Stimulated activated CD4-positive, alpha-beta T cell treated with anti-CD3 and anti-CD28 coated beads, Interleukin-15, amount 100 ng/mL, for 24 hours (primary cell): Measurements from ENCODE around the gene CSNK1D.
A peak's percentile ranks its signal among the peaks of the same experiment; 100 is the strongest.

ENCODE experiments used
- DNase-seq: peaks from one replicate; pipeline ENCODE4 v3.0.0-alpha.2; 2020

CSNK1D gene

GRCh38 chr17:82226809-82227628 is 46.5 kb downstream of the CSNK1D start:
- DNase-seq = no peak

- no peak for DNase-seq
These were observed 47.2 kb downstream of the CSNK1D start for GRCh38 chr17:82226146-82226808.

DNA sequence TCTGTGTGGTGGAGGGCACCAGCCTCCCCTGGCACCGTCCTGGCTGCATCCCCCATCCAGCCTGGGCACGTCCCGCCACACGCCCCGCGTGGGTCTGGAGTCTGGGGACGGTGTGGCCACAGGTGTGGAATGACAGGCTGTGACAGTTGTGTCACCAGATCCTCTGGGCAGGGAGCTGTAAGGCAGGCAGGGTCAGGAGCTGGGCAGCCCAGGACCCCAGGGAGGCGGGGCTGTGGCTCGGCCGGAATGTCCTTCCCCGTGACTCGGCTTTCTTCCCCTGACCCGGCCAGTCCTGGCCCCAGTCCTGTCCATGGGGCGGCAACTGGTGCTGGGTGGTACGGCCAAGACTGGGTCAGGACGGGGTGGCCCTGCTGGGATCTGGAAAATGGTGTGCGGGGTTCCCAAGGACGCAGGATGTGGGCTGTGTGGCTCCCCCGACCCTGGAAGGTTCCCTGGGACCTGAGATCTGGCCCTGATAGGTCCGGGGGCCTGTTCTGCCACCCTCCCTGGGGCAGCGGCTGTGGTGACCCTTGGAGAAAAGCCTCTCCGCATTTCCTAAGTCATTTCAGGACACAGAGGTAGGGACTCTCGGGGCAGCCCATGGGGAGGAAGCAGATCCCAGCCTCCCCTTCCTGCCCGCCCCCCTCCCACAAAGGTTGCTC is 48.0 kb downstream of the CSNK1D start:
- no peak for DNase-seq

GRCh38 chr17:82224666-82225065 is 48.8 kb downstream of the CSNK1D start:
- DNase-seq = no peak

GRCh38 chr17:82223517-82223916 is 50.0 kb downstream of the CSNK1D start:
- DNase-seq = no peak

GRCh38 chr17:82222816-82223215 is 50.7 kb downstream of the CSNK1D start:
- no peak for DNase-seq

DNA sequence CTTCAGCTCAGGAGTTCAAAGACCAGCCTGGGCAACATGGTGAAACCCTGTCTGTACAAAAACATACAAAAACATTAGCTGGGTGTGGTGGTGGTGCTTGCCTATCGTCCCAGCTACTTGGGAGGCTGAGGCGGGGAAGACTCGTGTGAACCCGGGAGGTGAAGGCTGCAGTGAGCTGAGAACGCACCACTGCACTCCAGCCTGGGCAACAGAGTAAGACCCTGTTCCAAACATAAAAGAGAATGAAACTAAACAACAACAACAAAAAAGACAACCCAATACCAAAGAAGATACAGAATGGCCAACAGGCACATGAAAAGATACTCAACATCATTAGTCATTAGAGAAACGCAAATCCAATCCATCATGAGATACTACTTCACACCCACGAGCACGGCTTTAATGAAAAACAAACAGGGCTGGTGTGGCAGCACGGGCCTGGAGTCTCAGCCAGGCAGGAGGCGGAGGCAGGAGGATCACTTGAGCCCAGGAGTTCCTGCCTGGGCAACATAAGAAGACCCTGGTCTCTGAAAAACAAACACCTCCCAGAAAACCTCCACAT is 52.1 kb downstream of the CSNK1D start:
- no peak for DNase-seq

GRCh38 chr17:82219753-82220709 is 53.5 kb downstream of the CSNK1D start:
- DNase-seq = no peak

DNA sequence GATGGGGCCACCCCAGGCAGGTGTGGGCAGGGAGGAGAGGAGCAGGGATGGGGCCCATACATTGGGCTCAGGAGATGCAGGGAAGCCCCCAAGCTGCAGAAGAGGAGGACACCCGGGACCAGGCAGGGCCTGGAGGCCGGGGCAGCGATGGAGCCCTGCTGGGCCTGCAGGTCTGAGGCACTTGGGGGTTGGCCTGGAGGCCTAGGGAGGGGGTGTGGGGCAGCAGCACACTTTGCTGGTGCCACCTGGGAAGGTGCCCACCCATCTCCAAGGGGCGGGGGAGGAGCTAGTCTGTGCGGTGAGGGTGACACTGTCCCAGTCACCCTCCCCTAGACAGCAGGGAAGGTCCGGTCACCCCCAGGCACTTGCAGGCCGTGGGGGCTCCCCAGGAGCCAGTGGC is 54.4 kb downstream of the CSNK1D start:
- no peak for DNase-seq

GRCh38 chr17:82218349-82219075 is 55.0 kb downstream of the CSNK1D start:
- DNase-seq = no peak

DNA sequence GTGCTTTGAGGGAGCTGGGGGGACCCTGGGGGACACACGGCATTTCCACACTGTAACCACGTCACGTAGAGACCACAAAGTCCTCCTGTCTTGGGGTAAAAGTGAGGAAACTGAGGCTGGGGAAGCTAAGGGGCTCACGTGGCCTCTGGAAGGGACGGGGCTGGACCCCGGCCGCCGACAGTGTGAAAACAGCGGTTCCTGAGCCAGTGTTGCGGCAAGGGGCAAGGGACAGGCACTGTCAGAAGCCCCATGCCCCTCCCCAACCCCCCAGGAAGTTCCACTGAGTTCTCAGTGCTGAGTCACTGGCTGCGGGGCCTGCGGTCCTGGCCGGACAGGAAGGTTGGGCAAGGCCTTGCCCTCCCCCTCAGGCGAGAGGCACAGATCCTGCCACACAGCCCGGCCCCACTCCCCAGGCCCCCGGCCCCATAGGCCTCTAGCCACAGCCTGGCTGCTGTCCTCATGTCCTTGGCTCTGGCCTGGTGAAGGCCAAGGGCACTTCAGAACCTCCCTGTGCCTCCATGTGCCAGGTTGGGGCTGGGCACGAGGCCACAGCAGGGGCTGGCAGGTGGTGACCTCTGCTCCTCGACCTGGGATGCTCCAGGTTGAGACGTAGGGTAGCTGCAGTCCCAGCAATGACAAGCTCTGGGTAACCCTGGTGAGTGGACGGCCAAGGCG is 55.8 kb downstream of the CSNK1D start:
- DNase-seq = no peak

GRCh38 chr17:82217120-82217529 is 56.4 kb downstream of the CSNK1D start:
- DNase-seq = no peak

DNA sequence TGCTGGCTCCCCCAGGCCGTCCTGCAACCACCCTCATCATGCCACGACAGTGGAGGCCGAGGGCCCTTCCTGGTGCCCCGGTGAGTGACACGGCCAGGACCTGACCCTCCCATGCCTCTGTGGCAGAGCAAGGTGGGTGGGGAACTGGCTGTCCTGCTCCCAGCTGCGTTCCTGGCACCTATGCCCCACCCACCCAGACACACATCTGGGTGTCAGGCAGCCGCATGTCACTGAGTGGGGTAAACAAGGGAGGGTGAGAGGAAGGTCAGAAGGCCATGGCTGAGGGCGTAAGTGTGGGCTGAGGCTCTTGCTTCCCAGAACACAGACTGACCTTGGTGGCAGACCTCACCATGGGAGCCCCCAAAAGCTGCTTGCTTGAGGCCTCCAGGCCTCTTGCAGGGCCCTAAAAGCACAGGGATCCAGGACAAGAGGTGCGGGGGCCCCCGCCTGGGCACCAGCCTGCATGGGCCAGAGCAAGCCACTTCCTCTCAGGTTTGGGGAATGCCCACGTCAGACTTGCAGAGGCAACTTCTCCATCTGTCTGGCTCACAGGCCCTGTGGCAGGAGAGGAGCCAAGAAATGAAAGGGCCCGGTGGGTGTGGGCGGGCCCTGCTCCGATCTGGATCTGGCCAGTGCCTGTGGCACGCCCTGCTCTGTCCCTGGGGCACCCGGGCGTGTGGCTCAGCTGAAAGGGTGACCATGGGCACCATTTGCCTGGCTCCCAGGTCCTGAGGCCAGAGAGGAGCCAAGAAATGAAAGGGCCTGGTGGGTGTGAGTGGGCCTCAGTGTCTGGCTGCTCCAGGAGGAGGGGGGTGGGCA is 57.0 kb downstream of the CSNK1D start:
- DNase-seq = peak; percentile 59

- DNase-seq = no peak
These were observed 57.6 kb downstream of the CSNK1D start for GRCh38 chr17:82215972-82216300.

- DNase-seq = peak; percentile 20
These were observed 58.2 kb downstream of the CSNK1D start for GRCh38 chr17:82215095-82215971.

DNA sequence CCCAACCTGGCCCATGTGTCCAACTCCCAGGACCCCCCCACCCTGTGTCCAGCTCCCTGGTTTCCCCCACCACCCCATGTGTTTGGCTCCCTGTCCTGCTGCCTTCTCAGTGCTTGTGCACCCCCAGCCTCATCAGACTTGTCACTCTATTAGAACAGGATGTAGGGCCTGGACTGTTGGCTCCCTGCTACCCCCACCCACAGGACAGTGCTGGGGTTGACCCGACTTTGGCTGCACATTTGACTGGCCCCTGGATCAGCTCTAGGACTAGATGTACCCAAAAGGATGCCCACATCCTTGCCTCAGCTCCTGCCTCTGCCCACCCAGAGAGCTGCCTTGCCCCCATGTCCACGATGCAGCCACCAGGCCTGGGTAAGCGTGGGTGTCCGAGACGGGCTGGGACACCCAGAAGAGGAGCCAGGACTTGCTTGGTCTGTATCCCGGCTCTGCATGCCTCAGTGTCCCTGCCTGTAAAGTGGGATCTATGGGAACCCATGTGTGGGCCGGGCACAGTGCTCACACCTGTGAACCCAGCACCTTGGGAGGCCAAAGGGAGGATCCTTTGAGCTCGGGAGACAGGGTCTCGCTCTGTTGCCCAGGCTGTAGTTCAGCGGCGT is 59.4 kb downstream of the CSNK1D start:
- no peak for DNase-seq

- DNase-seq = peak; percentile 73
These were observed 60.1 kb downstream of the CSNK1D start for GRCh38 chr17:82213251-82214011.
